Fibroblast of pulmonary artery (primary cell): ENCODE measurements around the gene THAP9.

Source experiments
- DNase-seq: peaks from one replicate; pipeline ENCODE4 v3.0.0-alpha.2; 2010; ENCODE audit warnings: low read depth
- H3K4me3 ChIP-seq: replicated peaks from 2 replicates; pipeline ENCODE4 v1.5.1; 2011; ENCODE audit warnings: low read depth, mild to moderate bottlenecking, control low read depth, low read length, moderate library complexity
- CTCF ChIP-seq: IDR thresholded peaks from 2 replicates; pipeline ENCODE4 v1.5.1; 2011; ENCODE audit warnings: mild to moderate bottlenecking, control low read depth, low read length, inconsistent platforms; ENCODE audit errors: missing control alignments

The THAP9 gene

GRCh38 chr4:82898322-82899243 lies 2.0 kb upstream of the THAP9 start:
- peak overlapping the region; percentile 83 for H3K4me3 ChIP-seq

GRCh38 chr4:82899374-82900065 lies 1.0 kb upstream of the THAP9 start:
- DNase-seq, result peak; percentile 30
- H3K4me3 ChIP-seq, result peak overlapping the region; percentile 83
- TF ChIP-seq CTCF, result no peak

More at GRCh38 chr4:82898322-82899243, 2.0 kb upstream of the THAP9 start:
- DNase-seq, result peak; percentile 91
- peak; percentile 31 for TF ChIP-seq CTCF

- peak overlapping the region; percentile 83 for H3K4me3 ChIP-seq
- TF ChIP-seq CTCF, result no peak
- DNase-seq, result no peak
Observed at GRCh38 chr4:82900066-82900410, 497 bp upstream of the THAP9 start.

GRCh38 chr4:82901183-82901718 lies 716 bp downstream of the THAP9 start:
- H3K4me3 ChIP-seq, result peak overlapping the region; percentile 83
- no peak for TF ChIP-seq CTCF

GRCh38 chr4:82903737-82904136 lies 3.2 kb downstream of the THAP9 start:
- no peak for TF ChIP-seq CTCF
- no peak overlapping the region for H3K4me3 ChIP-seq
- no peak for DNase-seq

More at GRCh38 chr4:82901183-82901718, 716 bp downstream of the THAP9 start:
- no peak for DNase-seq

- peak; percentile 33 for DNase-seq
Observed at GRCh38 chr4:82905205-82905604, 4.7 kb downstream of the THAP9 start.

More at GRCh38 chr4:82905205-82905604, 4.7 kb downstream of the THAP9 start:
- TF ChIP-seq CTCF, result no peak
- no peak overlapping the region for H3K4me3 ChIP-seq
